GM10266 (cell line): Measurements from ENCODE around the gene DDX50.
A peak's percentile ranks its signal among the peaks of the same experiment; 100 is the strongest.

ENCODE experiments used
- DNase-seq: peaks from one replicate; pipeline ENCODE4 v3.0.0; 2012; ENCODE audit errors: extremely low spot score
- CTCF ChIP-seq: IDR thresholded peaks from 2 replicates; pipeline ENCODE4 v1.5.1; 2012; ENCODE audit warnings: mild to moderate bottlenecking, low read depth; ENCODE audit not compliant: control insufficient read depth, insufficient read depth; ENCODE audit errors: missing control alignments

DDX50 gene

GRCh38 chr10:68950598-68950997 is 49.5 kb downstream of the DDX50 start:
- DNase-seq, result no peak
- TF ChIP-seq CTCF, result no peak

- TF ChIP-seq CTCF, result no peak
- no peak for DNase-seq
These were observed 53.8 kb downstream of the DDX50 start for GRCh38 chr10:68954904-68955303.

DNA sequence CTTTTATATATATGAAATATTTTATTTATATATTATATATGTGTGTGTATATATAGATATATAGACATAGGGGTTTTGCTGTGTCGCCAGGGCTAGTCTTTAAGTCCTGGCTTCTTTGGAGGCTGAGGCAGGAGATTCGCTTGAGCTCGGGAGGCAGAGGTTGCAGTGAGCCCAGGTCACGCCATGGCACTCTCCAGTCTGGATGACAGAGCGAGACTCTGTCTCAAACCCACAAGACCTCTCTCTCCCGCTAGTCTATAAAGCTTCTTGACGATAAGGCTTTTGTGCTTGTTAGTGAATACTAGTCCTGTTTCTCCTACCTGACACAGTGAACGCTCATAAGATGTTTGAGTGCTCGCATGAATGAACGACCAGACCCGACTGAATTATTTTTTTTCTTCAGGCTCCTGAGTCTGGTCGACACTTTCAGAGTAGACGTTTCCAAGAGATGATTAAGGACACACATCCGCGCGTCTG is 54.3 kb downstream of the DDX50 start:
- DNase-seq, result no peak
- TF ChIP-seq CTCF, result no peak

DNA sequence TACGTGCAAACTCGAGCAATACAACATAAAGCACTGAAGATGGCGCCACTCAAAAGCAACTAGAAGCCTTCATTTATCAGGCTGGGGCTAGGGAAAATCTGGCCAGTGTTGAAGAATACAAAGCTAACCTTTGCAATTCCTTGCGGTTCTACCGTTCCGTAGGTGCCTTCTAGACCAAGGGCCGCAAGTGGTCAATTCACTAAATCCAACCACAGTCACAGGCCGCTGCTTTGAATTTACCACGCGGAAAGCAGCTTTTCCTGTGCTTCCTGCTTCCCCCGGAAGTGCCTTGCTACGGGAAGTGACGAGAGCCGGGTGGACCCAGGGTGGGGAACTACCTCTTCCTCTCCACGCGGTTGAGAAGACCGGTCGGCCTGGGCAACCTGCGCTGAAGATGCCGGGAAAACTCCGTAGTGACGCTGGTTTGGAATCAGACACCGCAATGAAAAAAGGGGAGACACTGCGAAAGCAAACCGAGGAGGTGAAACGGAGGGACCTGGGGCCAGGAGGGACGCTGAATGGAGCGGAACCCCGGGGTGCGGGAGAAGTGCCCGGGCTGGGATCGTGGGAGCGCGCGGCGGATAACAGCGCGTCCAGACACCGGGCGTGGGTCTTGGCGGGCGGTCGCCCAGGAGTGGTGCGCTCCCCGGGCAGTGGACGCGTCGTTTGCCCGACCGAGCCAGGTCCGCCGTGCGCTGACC is 54.9 kb downstream of the DDX50 start, which contains the start of gene DDX21:
TSS of gene DDX21 (plus strand) at position 339 of the 701 bp plus-strand sequence. CDS start at position 395, 56 bp downstream.
- peak; percentile 62 for TF ChIP-seq CTCF
- DNase-seq, result peak; percentile 91

- no peak for DNase-seq
These were observed 56.1 kb downstream of the DDX50 start for GRCh38 chr10:68957284-68957615.

DNA sequence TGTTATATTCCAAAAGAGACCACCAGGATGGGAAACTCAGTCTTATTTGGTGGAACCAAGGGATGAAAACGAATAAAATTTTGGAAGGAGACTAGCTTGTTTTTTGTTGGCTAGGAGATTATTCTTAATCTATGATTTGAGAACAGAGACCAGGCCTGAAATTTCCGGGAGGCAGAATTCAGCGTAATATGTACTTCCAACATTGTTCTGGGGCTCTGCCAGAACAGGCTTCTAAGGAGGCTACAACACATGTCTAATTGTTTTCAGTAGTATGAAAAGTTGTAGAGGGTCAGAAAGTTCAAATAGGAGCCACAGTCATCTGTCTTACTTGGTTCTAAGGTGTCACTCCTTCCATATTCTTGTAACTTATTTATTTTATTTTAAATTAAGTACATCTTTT is 56.5 kb downstream of the DDX50 start:
- TF ChIP-seq CTCF, result no peak
- no peak for DNase-seq

More at GRCh38 chr10:68957284-68957615, 56.1 kb downstream of the DDX50 start:
- TF ChIP-seq CTCF, result no peak

- no peak for TF ChIP-seq CTCF
- DNase-seq, result no peak
These were observed 58.8 kb downstream of the DDX50 start for GRCh38 chr10:68959695-68960527.
